CD4-positive, alpha-beta T cell (primary cell): ENCODE results near the gene TFE3. TPM values are rescaled to one million over a fixed set of nuclear protein-coding genes. Genes with fewer than 3 reads are reported as not detected.

Experiments
- ATAC-seq: fragments of 200-7000 bp; cut with Tn5 transposase; one replicate; pipeline ENCODE4 v1.10.0; 2022; ENCODE audit warnings: mild to moderate bottlenecking; ENCODE audit not compliant: poor library complexity
- CTCF ChIA-PET: fragments of 350-600 bp; sonication (Branson Sonifier 250); formaldehyde crosslinking; loops from one replicate; lab custom pipeline; 2021; ENCODE audit warnings: antibody characterized with exemption, inconsistent platforms; lab: Charles Lee
- POLR2A ChIA-PET: fragments of 350-600 bp; sonication (Branson Sonifier 250); formaldehyde crosslinking; loops from one replicate; lab custom pipeline; 2021; ENCODE audit warnings: antibody characterized with exemption, inconsistent platforms; lab: Charles Lee
- DNase-seq, 14 experiments: peaks; one replicate each; pipeline ENCODE4 v3.0.0-alpha.2; 2013 to 2020; ENCODE audit warnings: mixed read lengths in 2 of 14
- H3K27ac ChIP-seq, 2 donors: one replicate each; pipeline versions ENCODE4 v1.5.1 to v1.7.0; 2013; ENCODE audit warnings: low read length in 2 of 2, low read depth in 1 of 2, mild to moderate bottlenecking in 1 of 2
- H3K27me3 ChIP-seq, 2 experiments: 1 replicate in 1 of 2; 2 replicates in 1 of 2; pipeline versions ENCODE4 v1.6.1 to v1.7.0; 2013; ENCODE audit warnings: low read length in 2 of 2, control low read depth in 1 of 2, mild to moderate bottlenecking in 1 of 2, moderate library complexity in 1 of 2; ENCODE audit not compliant: insufficient read depth in 2 of 2, control insufficient read depth in 1 of 2
- H3K36me3 ChIP-seq: one replicate; pipeline ENCODE4 v1.6.1; 2013; ENCODE audit warnings: low read length, control low read depth; ENCODE audit not compliant: insufficient read depth
- H3K4me1 ChIP-seq: one replicate; pipeline ENCODE4 v1.6.1; 2013; ENCODE audit warnings: low read length, control low read depth; ENCODE audit not compliant: insufficient read depth
- H3K4me3 ChIP-seq: one replicate; pipeline ENCODE4 v1.5.1; 2013; ENCODE audit warnings: mild to moderate bottlenecking, low read length, moderate library complexity
- H3K9me3 ChIP-seq, 2 experiments: 1 replicate in 1 of 2; 2 replicates in 1 of 2; pipeline versions ENCODE4 v1.6.1 to v1.7.0; 2013; ENCODE audit warnings: low read length in 2 of 2, mild to moderate bottlenecking in 2 of 2, control low read depth in 1 of 2, moderate library complexity in 1 of 2; ENCODE audit not compliant: control insufficient read depth in 1 of 2, insufficient read depth in 1 of 2
- H3K27ac Mint-ChIP-seq: one replicate; pipeline ENCODE4 v1.8.0; 2020; ENCODE audit warnings: mixed read lengths
- H3K27me3 Mint-ChIP-seq: one replicate; pipeline ENCODE4 v1.8.0; 2021; ENCODE audit warnings: mixed read lengths
- H3K36me3 Mint-ChIP-seq: one replicate; pipeline ENCODE4 v1.8.0; 2021; ENCODE audit warnings: low read depth, mixed read lengths
- H3K4me1 Mint-ChIP-seq: one replicate; pipeline ENCODE4 v1.8.0; 2021; ENCODE audit warnings: low read depth, mixed read lengths
- H3K4me3 Mint-ChIP-seq: one replicate; pipeline ENCODE4 v1.8.0; 2020; ENCODE audit warnings: mild to moderate bottlenecking, mixed read lengths
- H3K9me3 Mint-ChIP-seq: one replicate; pipeline ENCODE4 v1.8.0; 2020; ENCODE audit warnings: mixed read lengths
- intact Hi-C, 2 experiments: fragments of 100-400 bp; cut with DNase I in 1 of 2; cut with micrococcal nuclease in 1 of 2; formaldehyde crosslinking; loops; one replicate each; pipeline versions ENCODE4 v1.15.1 to v1.9.0; 2023 to 2025; cut with DNase I, micrococcal nuclease
- total RNA-seq, 174 experiments: library from RNA in 2 of 174; stranded (reverse) in 2 of 174; gene quantifications; one replicate each; pipeline ENCODE4 v1.2.3 and lab custom pipeline; 2021 to 2026
- TF ChIP-seq, protein P1 (sequence below): fragments of 200-600 bp; IDR thresholded peaks from one replicate; pipeline ENCODE4 v1.8.0; 2022; ENCODE audit warnings: antibody characterized with exemption, mild to moderate bottlenecking

The TFE3 gene
- total RNA-seq, 2 experiments from 2014 or later: 38.6 to 40.9 TPM

DNA sequence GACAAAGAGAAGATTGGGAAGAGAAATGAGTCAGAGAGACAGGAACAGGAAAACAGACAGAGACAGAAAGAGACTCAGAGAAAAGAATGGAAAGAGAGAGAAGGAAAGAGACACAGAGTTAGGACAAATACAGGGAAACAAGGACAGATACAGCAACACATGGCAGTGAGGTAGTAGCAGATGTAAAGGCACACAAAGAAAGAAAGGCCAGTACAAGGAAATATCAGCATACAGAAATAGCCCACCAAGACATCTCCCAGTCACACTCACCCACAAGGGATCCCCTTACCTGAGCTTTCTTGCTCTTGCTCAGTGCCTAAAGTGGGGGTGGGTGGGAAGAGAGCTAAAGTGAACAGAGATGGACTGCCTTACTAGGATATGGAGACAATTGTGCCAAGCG lies 45.3 kb downstream of the TFE3 start:
- TF ChIP-seq, protein P1, sequence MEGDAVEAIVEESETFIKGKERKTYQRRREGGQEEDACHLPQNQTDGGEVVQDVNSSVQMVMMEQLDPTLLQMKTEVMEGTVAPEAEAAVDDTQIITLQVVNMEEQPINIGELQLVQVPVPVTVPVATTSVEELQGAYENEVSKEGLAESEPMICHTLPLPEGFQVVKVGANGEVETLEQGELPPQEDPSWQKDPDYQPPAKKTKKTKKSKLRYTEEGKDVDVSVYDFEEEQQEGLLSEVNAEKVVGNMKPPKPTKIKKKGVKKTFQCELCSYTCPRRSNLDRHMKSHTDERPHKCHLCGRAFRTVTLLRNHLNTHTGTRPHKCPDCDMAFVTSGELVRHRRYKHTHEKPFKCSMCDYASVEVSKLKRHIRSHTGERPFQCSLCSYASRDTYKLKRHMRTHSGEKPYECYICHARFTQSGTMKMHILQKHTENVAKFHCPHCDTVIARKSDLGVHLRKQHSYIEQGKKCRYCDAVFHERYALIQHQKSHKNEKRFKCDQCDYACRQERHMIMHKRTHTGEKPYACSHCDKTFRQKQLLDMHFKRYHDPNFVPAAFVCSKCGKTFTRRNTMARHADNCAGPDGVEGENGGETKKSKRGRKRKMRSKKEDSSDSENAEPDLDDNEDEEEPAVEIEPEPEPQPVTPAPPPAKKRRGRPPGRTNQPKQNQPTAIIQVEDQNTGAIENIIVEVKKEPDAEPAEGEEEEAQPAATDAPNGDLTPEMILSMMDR: no peak
- Histone ChIP-seq H3K4me3 (no peak overlapping the region), H3K4me1 (peaks cover 25% of the 10 kb centered on the region), H3K27ac (no peak overlapping the region), H3K27me3 (no peaks in the 10 kb centered on the region), H3K36me3 (peaks cover 47% of the 10 kb centered on the region), H3K9me3 (no peaks in the 10 kb centered on the region)
- peaks cover 23% of the 10 kb centered on the region for H3K4me1 Mint-ChIP-seq
- DNase-seq (no peak), ATAC-seq (no peak)
- intact Hi-C loops: loop anchor here in 1 of 2 experiments (2.0 to 10.0 kb wide), 2 partner anchors 43 to 757 kb away; no protein-coding TSS in a partner anchor
- H3K4me3 Mint-ChIP-seq: no peak overlapping the region
- peaks cover 62% of the 10 kb centered on the region for H3K36me3 Mint-ChIP-seq
- no peaks in the 10 kb centered on the region for H3K27me3 Mint-ChIP-seq
- POLR2A ChIA-PET: no interaction called here
- no peaks in the 10 kb centered on the region for H3K9me3 Mint-ChIP-seq
- peak overlapping the region; percentile 33 for H3K27ac Mint-ChIP-seq
- CTCF ChIA-PET: no interaction called here

DNA sequence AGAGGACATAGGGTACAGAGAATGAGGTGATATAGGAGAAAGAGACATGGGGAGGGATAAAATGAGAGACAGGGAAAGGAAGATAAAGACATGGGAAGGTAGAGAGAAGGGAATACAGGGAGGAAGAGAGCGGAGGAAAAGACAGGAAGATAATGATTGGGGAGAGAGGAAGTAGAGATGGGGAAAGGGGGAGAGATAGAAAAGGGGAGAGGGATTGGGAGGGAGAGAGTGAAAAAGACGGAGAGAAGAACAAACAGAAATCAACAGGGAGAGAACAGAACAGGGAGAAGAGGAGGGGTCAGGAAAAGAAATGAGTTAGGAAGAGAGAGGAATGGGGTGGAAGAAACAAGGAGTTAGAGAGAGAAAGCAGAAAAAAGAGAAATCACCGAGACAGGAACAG lies 45.7 kb downstream of the TFE3 start:
- H3K27me3 Mint-ChIP-seq: no peaks in the 10 kb centered on the region

DNA sequence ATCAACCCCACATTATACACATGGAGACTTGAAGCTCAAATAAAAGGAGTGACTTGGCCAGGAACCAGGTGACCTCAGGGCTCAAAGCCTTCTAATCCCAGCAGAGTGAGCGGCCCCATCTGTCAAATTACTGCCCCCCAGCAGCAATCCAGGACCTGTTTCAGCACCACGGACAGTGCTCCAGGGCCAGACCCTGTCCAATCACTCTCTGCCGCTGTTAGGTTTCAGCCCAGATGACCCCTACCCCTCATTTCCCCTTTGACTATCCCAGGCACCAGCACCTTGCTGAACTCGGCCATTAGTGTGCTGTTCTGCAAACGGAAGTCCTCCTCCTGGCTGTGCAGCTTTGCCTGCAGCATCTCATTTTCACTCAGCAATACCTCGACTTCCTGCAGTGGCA lies 46.2 kb downstream of the TFE3 start:
- H3K4me3 ChIP-seq: no peak overlapping the region
- H3K4me1 Mint-ChIP-seq: peaks cover 20% of the 10 kb centered on the region
- H3K4me1 ChIP-seq: peaks cover 24% of the 10 kb centered on the region
- ChIA-PET POLR2A (no interaction called here), CTCF (no interaction called here)
- no peak overlapping the region for H3K4me3 Mint-ChIP-seq
- H3K36me3 ChIP-seq: peaks cover 51% of the 10 kb centered on the region
- DNase-seq (peak in 3 of 14 experiments; percentile 10 to 28 (median 24)), ATAC-seq (no peak)
- intact Hi-C loops: loop anchor here in 1 of 2 experiments (10.0 kb wide), 1 partner anchor 758 kb away; no protein-coding TSS in a partner anchor
- no peaks in the 10 kb centered on the region for H3K9me3 ChIP-seq
- H3K36me3 Mint-ChIP-seq: peaks cover 63% of the 10 kb centered on the region
- no peak overlapping the region for H3K27ac Mint-ChIP-seq
- no peaks in the 10 kb centered on the region for H3K9me3 Mint-ChIP-seq
- TF ChIP-seq, protein P1: no peak
- no peaks in the 10 kb centered on the region for H3K27me3 Mint-ChIP-seq
- H3K27ac ChIP-seq: no peak overlapping the region
- H3K27me3 ChIP-seq: no peaks in the 10 kb centered on the region

More for the DNA sequence above, 45.7 kb downstream of the TFE3 start:
- ChIA-PET POLR2A (no interaction called here), CTCF (no interaction called here)
- intact Hi-C loops: loop anchor here in 1 of 2 experiments (10.0 kb wide), 1 partner anchor 757 kb away; no protein-coding TSS in a partner anchor
- no peak for DNase-seq
- Histone ChIP-seq H3K4me3 (no peak overlapping the region), H3K9me3 (no peaks in the 10 kb centered on the region), H3K27ac (no peak overlapping the region), H3K36me3 (peaks cover 48% of the 10 kb centered on the region), H3K4me1 (peaks cover 24% of the 10 kb centered on the region), H3K27me3 (no peaks in the 10 kb centered on the region)
- Mint-ChIP-seq H3K4me3 (no peak overlapping the region), H3K9me3 (no peaks in the 10 kb centered on the region), H3K36me3 (peaks cover 64% of the 10 kb centered on the region), H3K4me1 (peaks cover 23% of the 10 kb centered on the region), H3K27ac (no peak overlapping the region)
- TF ChIP-seq, protein P1: no peak
- no peak for ATAC-seq
